GM19463 (cell line): ENCODE measurements around the gene DNAH10.

Experiments used
- ATAC-seq: cut with Tn5 transposase; IDR thresholded peaks from one replicate; pipeline ENCODE4 v1.9.1; 2021; ENCODE audit warnings: mild to moderate bottlenecking, moderate library complexity; ENCODE audit not compliant: unreplicated experiment

The DNAH10 gene

GRCh38 chr12:123879691-123880090, 117.6 kb downstream of the DNAH10 start:
- no peak for ATAC-seq

DNA sequence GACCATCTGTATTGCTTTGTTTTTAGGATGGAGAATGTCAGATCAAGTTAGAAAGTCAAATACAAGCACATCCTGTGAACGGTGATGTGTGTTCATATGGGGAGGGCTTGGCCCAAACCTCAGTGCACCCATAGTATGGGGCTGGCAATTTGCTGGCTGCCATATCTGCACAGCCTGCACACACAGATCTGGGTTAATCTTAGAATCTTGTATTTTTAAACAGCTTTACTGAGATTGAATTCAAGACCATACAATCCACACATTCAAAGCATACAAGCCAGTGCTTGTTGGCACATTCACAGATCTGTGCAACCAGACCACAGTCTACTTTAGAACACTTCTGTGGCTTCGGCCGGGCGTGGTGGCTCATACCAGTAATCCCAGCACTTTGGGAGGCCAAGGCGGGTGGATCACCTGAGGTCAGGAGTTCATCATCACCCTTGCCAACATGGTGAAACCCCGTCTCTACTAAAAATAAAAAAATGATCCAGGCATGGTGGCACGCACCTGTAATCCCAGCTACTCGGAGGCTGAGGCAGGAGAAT, 120.1 kb downstream of the DNAH10 start:
- no peak for ATAC-seq

DNA sequence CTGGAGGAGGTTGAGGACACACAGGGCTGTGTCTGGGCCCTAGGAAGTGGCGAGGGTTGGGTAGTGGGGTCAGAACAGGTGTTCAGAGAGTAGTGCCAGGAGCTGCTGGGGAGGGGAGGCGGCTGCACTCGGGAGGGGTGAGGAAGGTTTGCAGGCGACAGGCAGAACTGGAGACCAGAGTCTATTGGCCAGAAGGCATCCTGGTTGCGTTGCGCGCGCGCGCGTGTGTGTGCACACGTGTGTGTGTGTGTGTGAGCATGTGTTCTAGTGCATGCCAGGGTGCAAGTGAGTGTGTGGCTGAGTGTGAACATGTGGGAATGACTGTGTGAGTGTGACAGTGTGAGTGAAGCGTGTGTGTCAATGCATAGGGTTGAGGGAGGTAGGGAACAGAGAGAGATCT, 124.2 kb downstream of the DNAH10 start:
- ATAC-seq = no peak

DNA sequence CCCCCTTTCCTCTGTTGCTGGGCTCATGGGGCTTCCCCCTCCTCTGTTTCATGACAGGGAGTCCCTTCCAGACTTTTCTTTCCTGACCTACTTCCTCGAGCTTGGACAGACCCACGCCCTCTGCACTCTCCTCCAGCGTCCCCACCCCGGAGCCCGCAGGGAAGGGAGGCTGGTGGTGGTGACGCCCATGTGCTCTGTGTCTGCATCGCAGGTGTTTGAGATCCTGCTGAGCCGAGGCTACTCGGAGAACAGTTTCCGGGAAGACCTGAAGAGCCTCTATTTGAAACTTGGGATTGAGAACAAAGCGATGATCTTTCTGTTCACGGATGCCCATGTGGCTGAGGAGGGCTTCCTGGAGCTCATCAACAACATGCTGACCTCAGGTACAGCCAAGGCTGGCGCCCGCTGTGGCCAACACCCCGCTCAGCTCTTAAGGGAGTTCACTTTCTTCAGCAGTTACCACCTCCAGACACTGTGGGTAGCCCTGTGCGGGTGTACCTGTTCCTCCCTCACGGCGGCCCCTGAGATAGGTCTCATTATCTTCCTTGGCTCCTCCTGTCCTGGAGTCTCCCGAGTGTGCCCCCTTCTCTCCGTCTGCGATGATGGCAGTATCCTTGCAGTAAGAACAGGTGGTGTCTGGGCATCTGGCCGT, 125.0 kb downstream of the DNAH10 start:
- ATAC-seq = no peak

DNA sequence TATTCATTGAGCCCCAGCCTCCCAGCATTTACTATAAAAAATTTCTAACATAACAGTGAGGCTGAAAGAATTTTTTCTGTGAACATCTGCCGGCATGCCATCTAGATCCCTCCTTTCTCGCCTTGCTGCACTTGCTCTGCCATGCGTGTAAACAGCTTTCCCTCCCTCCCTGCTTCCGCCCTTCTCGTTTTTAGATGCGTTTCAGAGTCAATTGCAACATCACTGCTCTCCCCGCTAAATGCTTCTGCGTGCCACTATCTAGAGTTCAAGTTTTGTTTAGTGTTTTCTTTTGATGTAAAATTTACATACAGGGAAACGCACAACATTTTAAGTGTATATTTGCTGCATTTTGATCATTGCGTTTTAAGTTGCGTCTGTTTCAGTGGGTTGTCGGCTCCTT, 126.9 kb downstream of the DNAH10 start:
- no peak for ATAC-seq

- ATAC-seq = no peak
These were observed 127.9 kb downstream of the DNAH10 start for GRCh38 chr12:123889848-123890535.

GRCh38 chr12:123890536-123890902, 128.4 kb downstream of the DNAH10 start:
- ATAC-seq = no peak

- no peak for ATAC-seq
These were observed 128.9 kb downstream of the DNAH10 start for GRCh38 chr12:123891011-123891410.

DNA sequence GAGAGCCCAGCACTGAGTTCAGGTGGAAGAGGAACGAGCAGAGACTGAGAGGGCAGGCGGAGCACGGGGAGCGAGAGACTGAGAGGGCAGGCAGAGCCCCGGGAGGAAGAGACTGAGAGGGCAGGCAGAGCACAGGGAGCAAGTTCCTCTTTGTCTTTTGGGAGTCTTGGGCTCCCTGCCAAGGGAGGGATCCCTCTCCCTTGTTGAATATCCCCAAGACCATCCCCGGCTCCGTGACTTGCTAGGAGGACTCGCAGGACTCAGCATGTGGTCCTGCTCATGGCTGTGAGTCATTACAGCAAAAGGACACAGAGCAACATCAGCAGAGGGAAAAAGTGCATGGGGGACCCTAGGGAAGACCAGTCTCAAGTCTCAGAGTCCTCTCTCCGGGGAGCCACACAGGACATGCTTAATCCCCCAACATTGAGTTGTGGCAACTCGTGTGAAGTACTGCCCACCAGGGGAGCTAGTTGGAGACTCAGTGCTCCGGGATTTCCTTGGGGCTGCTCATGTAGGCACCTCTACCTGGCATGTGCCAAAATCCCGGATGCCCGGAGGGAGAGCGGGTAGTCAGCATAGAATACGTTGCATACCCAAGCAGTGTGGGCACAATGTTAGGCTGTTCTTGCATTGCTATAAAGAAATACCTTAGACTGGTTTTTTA, 129.5 kb downstream of the DNAH10 start:
- no peak for ATAC-seq

DNA sequence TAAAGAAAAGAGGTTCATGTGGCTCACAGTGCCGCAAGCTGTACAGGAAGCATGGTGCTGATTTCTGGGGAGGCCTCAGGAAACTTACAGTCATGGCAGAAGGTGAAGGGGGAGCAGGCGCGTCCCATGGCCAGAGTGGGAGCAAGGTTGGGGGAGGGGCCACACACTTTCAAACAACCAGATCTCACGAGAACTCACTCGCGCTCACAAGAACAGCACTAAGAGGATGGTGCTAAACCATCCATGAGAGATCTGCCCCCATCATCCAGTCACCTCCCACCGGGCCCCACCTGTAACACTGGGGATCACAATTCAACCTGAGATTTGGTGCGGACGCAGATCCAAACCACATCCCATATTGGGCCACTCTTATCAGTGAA, 130.1 kb downstream of the DNAH10 start:
- no peak for ATAC-seq

GRCh38 chr12:123892853-123893252, 130.8 kb downstream of the DNAH10 start:
- ATAC-seq = no peak

DNA sequence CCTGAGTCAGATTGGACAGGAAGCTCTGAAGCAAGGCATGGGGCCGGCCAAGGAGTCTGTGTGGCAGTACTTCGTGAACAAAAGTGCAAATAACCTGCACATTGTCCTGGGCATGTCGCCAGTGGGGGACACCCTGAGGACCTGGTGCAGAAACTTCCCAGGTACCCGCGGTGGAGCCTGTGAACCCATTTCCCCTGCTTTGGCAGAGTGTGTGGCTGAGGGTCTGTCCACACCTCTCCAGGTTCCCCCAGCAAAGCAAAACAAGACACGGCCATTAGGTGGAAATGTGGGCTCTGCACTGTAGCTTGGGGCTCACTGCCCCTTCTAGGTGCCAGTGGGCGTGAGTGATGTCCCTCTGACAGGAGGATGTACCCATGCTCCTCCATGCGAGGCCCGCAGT, 131.2 kb downstream of the DNAH10 start:
- no peak for ATAC-seq

- ATAC-seq = no peak
These were observed 132.8 kb downstream of the DNAH10 start for GRCh38 chr12:123894823-123895345.

GRCh38 chr12:123895451-123895850, 133.3 kb downstream of the DNAH10 start:
- no peak for ATAC-seq

DNA sequence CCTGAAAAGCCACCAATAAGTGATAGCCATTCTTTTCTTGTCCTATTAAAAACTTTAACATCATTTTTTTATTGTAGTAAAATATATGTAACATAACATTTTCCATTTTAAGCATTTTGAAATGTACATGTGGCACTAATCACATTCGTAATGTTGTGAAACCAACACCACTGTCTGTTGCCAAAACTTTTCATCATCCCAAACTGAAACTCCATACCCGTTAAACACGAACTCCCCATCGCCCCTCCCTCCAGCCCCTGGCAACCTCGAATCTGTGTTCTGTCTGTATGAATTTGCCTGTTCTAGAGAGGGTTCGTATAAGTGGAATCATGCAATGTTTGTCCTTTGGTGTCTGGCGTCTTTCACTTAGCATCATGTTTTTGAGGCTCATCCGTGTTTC, 134.7 kb downstream of the DNAH10 start:
- no peak for ATAC-seq

DNA sequence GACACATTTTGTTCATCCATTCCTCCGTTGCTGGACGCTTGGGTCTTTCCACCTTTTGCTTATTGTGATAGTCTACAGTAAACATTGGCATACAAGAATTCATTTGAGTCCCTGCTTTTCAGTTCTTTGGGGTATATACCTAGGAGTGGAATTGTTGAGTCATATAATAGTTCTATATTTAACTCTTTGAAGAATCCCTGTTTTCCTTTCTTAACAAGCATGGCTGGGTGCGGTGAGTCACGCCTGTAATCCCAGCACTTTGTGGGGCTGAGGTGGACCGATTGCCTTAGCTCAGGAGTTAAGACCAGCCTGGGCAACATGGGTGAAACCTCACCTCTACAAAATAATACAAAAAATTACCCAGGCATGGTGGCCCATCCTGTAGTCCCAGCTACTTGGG, 135.1 kb downstream of the DNAH10 start:
- ATAC-seq = no peak

DNA sequence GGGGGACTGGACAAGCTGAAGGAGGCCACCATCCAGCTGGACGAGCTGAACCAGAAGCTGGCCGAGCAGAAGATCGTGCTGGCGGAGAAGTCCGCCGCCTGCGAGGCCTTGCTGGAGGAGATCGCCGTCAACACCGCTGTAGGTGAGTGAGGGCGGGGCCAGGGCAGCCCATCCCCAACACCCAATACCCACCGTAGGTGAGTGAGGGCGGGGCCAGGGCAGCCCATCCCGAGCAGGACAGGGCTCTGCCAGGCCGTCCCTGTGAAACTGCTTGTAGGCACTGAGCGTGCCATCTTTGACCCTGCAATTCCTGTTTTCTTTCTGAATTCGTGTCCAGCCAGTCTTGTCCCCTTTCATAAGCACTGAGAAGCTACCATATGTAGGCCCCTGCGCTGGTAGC, 136.6 kb downstream of the DNAH10 start:
- no peak for ATAC-seq

DNA sequence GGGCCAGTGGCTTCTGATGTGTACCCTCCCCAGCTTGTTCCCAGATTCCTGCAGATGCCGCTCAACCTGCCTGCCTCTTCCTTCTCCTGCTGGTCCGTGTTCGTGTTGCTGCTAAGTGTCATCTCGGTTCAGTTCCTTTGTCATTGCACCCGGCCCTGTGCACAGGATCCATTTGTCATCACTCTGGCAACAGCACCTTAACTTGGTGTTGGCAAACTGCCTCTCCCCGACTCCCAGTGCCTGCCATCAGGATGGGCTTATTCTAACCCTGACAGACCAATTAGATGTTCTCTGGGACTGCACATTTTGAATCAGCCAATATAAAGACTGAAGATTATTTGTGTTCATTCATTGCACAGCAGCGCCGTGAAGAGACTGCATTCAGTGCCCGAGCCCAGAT, 137.3 kb downstream of the DNAH10 start:
- ATAC-seq = no peak

GRCh38 chr12:123900871-123901376, 138.8 kb downstream of the DNAH10 start:
- ATAC-seq = no peak

DNA sequence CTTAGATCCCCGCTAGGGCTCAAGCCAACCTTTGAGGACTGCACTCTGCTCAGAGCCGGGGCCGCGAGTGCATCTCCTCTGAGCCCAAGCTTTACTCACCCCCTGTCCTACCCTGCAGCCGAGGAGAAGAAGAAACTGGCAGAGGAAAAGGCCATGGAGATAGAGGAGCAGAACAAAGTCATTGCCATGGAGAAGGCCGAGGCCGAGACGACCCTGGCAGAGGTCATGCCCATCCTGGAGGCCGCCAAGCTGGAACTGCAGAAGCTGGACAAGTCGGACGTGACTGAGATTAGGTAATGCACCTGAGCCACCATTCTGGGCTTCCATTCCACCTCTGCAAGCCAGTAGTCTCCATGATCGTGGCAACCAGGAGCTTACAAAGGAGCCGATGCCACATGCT, 140.7 kb downstream of the DNAH10 start:
- no peak for ATAC-seq

- ATAC-seq = no peak
These were observed 141.4 kb downstream of the DNAH10 start for GRCh38 chr12:123903301-123904065.
